CD4-positive, alpha-beta T cell treated with Interleukin-1 beta for 1 hour (primary cell): ENCODE data around the gene PDZD7.
A peak's percentile ranks its signal among the peaks of the same experiment; 100 is the strongest.

ENCODE experiments used
- DNase-seq, 2 donors: peaks; one replicate each; pipeline ENCODE4 v3.0.0-alpha.2; 2020 to 2022

The PDZD7 gene

DNA sequence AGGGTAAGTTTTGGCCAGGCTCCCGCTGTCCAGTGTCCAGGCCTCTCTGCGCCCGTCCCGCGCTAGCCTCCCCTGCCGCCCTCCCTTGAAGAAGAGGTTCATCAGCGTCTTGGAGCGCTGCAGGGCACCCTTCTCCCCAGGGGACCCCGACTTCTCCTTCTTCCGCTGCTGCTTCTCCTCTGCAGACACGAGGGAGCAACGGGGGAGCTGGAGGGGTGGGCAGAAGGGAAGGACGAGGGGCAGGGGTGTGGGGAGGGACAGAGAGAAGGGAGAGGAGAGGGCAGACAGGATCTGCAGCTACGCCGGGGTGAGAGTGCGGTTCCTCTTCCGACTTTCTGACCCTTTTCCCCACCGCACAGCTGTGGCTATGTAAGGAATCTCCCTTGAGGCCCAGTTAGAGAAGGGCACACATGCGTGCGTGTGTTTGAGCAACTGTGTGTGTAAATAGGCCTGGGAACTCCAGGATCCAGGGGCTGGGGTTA is 12.8 kb downstream of the PDZD7 start:
- DNase-seq: peak in 1 of 2 donors; percentile 38

DNA sequence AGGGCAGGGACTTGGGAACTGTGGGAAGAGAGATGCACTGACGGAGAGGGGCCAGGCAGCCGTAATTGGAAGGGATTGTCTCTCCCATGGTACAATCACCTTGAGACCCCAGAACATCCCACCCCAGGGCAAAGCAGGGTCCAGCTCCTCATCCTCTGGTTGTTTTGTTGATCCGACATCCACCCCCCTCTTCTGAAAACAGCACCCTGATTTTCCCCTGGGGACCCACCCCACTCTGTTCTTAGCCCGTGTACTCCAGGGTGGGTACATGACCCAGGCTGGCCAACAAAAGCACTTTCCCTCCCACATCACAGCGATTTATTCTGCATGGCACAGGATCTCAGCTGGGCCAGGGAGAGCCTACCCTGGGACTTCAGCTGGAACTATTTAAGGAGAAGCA is 14.1 kb downstream of the PDZD7 start:
- DNase-seq: no peak

DNA sequence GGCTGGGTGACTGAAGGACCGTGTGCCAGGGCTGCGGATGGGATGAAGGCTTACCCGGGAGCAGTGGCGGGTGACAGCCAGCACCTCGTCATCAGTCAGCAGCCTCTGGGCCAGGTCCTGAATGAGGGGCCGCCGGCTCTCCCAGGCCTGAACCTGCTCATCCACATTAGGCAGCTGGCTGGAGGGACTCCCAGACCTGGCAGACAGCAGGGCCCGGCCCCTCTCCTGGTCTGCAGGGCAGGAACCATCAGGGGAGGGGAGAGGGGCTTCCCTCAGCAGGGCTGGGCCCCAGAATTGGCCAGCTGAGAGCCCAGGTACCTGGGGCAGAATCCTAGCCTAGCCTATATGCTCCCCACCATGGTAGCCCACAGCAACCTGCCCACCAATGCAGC is 15.4 kb downstream of the PDZD7 start:
- no peak for DNase-seq

DNA sequence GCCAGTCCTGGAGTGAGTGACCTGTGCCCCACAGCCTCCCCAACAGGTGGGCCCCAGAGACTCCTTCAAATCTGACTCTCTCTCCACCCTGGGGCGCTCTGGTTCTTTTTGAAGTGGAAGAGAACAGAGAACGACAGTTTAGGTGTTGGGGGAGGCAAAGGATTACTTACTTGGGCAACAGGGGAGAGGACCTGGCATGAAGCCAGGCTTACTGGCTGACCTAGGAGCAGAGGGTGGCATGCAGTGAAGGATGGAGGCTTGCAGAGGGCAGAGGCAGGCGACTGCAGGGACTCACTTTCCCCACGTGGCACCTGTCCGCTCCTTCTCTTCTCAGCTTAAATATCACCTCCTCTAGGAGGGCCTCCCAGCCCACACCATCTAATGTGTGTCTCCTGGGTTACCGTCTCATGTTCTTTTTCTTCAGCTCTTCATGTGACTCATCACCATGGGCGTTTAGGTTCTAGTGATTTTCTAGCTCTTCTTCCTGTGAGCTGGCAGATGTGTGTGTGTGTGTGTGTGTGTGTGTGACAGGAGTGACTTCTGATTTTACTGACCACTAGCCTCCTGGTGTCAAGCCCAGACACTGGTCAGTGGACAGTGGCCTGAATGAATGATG is 15.9 kb downstream of the PDZD7 start:
- no peak for DNase-seq

DNA sequence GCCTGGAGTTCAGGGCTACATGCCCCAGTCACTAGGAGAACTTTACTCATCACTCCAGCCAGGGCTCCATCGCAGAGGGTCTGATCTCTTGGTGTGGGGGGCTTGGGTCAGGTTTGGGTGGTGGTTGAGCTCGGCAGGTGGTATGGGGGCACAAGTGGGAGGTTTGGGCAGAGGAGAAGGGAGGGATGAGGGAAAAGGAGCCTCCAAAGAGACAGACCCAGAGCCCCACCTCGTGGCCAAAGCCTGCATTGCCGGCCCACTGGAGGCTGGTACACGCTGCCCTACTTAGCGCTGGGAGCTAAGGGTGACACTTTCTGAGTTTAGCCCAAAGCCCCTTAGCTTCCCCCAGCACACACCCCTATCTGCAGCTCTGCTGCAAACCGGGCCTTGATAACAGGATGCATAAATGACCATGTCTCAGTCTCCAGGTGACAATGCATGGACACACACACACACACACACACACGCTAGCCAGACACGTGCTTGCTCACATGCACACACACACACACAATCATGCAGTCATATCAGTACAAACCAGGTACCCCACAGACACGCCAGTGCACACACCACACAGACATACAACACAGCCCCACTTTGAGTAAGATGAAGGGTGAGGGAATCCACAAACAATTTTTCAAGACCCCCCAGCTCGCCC is 16.6 kb downstream of the PDZD7 start:
- DNase-seq: peak; percentile 72 to 77

DNA sequence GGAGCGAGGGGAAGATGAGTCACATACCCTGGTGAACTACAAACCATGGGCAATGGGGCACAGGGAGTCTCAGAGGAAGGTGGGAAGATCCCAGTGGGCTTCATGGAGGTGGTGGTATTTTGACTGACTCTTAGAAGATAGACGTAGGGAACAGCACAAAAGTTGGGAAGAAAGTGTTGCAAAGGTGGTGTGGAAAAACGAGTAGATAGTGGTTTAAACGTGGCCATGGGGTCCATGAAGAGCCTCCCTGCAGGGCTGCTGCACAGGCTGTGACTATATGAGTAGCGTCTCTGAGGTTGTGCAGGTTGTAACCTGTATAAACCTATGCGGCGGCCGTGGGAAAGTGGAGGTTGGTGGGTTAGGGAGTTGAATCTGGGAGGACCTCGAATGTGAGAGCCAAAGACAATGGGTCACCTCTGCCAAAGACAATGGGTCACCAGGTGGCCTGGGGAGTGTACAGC is 17.5 kb downstream of the PDZD7 start:
- DNase-seq: no peak

DNA sequence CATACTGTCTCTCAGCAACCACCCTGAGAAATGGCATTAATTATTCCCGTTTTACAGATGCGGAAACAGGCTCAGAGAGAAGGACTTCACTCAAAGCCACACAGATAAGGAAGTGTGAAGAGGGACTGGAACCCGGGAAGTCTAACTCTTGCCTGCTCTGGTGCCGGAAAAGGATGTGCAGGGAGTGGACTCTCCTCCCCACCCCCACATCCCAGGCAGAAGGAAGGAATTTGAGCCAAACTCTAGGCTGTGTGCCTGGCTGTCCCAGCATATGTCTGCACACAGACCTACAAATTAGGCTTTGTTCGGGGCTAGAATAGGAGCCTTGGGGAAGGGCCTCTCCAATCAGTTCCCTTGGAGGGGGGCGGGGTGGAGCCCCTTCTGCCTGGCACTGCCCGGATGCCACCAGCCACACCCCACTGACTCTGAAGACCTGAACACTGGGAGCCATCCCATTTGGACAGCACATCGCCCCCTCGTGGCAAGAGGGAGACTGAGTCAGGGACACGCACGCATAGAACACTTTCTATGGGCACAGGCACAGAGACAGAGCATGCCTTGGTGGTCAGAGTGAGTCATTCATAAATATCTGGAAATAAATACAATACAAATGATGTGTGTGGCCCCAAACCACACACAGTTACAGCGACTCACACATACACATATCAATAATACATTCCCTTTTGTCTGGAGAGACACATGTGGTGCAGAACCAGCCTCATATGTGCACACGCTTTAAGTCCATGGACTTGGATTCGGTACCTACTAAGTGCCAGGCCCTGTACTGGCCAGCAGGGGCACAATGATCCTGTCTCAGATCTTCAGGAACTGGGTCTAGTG is 18.2 kb downstream of the PDZD7 start:
- DNase-seq: peak; percentile 81 to 83

DNA sequence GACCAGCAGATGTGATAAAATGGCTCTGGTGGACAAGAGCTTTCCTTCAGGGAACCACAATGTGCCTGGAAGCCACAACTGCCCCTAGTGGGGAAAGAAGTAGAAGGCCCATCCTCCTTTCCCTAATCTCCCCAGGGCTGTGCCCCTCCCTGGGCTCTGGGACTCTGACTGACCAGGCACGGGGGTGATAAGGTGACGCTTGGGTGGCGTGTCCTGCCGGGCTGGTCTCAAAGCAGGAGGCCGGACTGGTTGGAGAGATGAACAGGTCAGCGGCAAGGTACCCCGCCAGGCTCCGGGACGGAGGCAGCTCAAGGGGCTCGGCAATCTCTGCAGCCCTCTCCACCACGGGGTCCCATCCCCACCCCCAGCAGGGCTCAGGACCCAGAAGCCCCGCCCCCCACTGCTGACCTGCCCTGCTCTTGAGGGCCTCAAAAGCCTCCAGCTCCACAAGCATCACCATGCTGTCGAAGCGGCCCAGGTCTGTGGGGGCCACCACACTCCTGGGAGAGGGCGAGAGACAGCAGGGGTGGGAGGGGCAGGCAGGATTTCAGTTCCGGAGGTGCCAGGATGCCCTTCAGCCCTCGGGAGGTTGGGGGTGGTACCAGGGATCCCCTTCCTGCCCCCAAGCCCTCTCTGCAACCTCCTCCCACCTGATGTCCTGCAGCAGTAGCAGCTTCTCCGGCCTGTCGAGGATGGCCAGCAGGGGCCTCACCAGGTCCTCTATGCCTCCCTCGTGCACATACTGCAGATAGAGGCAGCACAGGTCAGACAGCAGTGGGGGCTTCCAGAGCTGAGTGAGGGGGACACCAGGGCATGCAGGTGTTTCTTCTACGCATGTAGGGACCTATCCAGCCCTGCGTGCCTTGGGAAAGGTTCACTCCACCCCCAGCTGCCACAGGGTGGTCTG is 19.2 kb downstream of the PDZD7 start:
- DNase-seq: no peak

DNA sequence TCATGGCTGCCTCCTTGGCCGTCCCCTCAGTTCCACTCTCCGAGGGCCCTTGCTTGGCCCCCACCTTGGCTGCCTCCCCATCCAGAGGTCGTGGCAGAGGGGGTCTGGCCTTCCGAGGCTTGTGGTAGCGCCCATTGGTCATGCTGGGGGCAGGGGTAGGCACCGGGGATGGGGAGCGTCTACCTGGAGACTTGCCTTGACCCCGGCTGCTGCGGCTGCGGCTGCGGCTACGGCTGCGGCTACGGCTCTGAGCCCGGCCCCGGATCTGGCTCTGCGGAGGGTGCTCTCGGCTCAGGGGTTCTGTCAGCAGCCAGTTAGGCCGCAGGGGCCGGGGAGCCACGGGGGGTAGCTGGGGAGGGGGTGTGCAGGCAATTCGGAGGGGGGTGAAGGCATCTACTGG is 20.6 kb downstream of the PDZD7 start:
- no peak for DNase-seq

DNA sequence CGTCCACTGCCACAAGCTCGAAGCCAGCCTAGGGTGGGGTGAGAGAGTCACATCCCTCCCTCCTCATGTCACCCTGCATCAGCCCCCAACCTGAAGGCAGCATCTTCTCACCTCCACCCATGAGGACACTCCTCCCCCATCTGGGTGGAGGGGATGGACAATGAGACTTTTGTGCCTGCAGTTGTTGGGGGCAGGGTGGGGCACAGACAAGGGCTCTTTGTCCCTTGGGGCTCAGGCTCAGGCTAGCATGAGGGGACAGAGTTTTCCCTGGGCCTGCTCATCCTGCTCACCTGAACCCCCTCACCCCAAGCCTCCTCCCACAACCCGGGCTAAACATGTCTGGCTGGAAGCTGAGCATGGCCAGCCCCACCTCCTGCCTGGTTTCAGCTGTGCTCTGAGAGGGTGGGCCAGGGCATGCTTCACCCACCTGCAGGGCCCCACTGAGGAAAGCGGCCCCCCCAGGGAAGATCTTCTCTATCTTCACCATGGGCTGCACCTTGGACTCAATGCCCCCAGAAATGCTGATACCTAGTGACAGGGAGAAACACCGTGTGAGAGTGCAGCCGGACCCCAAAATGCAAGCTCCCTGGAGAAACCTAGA is 22.0 kb downstream of the PDZD7 start:
- no peak for DNase-seq

DNA sequence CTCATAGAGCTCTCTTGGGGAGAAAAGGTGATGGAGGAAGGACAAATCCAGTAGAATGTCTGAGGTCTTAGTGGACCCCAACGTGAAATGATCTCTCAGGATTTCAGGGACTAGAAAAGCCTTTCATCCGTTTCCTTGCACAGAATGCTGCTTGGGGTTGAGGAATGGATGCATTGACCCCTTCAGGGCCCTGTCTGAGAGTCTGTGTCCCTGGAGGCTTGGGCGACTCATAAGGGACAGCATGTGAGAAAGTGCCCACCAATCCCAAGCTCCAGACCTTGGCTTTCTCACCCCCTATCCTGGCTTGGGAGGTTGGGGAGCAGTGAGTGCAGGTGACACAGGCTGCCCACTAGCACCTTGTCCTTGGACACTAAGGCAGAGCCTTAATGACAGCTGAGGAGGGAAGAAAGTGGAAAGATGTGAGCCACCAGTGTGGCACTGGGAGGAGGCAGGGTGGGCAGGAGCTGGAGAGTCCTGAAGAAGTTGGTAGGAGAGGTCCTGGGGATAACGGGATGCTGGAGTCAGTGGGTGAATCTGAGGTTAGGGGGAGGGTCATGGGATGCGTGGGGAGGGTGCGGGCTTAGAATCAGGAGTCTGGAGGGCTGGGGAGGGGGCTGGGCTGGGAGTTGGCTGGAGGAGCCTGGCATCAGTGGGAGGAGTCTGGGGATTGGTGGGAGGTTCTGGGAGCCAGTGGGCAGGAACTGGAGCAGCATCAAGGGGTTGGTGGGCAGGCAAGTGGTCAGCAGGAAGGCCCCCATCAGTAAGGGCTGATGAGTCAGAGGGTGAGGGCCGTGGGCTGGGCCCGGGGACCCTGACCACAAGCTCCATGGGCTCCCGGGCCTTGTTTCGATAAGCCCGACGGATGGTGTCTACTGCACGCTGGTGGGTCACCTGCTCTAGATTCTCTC is 22.8 kb downstream of the PDZD7 start:
- DNase-seq: no peak

DNA sequence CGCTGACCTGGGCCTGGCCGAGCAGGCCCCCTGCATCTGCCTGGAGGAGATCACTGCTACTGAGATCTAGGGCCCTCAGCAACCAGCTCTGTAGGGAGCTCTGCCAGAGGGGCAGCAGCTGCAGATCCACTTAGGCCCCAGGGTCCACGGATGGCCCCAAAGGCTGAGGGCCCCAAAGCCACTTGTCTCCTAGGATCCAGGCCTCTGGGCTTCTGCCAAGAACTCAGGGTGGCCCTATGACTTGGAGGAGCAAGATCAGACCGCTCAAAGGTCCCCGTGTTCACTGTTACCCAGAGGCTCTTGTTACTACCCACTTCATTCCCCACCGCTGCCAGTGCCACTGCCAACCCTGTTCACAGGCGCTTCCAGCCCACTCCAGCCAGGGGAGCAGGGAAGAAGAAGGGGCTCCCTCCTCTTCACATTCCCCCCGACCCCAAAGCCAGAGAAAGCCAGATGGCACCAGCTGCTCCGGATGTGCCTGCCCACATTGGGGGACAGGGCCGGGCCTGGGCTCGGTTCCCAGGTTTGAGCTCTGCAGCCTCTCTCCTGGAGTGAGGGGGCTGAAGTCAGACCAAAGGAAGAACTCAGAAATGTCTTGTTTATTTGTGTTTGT is 23.7 kb downstream of the PDZD7 start:
- no peak for DNase-seq

DNA sequence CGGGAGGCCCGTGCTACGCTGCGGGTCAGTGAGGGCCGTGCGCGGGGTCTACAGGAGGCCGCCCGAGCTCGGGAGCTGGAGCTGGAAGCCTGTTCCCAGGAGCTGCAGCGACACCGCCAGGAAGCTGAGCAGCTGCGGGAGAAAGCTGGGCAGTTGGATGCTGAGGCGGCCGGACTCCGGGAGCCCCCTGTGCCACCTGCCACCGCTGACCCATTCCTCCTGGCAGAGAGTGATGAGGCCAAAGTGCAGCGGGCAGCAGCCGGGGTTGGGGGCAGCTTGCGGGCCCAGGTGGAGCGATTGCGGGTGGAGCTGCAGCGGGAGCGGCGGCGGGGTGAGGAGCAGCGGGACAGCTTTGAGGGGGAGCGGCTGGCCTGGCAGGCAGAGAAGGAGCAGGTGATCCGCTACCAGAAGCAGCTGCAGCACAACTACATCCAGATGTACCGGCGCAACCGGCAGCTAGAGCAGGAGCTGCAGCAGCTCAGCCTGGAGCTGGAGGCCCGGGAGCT is 24.3 kb downstream of the PDZD7 start:
- DNase-seq: no peak

DNA sequence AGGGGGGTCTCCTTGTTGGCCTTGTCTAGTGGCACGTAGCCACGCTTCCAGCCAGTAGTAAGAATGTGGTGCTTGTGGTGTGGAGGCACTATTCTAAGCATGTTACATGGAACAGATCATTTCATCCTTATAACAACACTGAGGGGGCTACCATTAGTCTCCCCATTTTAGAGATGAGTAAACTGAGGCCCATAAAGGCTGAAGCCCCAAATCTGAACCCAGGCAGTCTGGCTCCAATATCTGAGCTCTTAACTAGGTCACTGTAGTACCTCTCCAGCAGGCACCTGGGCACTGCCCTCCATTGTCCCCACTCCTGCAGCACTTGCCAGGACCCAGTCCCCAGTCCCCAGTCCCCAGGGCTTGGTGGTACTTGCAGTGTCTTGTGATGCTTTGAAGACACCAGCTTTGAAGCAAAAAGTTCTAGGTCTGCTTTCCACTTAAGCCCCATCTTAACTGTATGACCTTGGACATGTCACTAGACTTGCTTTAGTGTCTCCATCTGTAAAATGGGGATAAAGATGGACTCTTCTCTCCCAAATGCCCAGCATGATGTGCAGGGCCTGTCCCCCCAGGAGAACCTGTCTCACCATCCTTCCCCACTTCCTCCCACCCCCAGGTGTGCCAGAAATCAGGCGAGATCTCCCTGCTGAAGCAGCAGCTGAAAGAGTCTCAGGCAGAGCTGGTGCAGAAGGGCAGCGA is 24.9 kb downstream of the PDZD7 start:
- DNase-seq: no peak

DNA sequence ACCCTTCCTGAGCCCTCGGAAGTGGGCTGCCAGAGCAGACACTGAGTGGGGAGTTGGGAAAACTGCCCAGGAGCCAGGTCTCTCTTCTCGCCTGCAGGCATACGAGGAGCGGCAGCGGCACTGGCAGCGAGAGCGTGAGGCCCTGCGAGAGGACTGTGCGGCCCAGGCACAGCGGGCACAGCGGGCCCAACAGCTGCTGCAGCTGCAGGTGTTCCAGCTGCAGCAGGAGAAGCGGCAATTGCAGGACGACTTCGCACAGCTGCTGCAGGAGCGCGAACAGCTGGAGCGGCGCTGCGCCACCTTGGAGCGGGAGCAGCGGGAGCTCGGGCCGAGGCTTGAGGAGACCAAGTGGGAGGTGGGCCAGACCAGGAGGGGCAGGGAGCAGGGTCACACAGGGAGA is 25.6 kb downstream of the PDZD7 start:
- DNase-seq: no peak

DNA sequence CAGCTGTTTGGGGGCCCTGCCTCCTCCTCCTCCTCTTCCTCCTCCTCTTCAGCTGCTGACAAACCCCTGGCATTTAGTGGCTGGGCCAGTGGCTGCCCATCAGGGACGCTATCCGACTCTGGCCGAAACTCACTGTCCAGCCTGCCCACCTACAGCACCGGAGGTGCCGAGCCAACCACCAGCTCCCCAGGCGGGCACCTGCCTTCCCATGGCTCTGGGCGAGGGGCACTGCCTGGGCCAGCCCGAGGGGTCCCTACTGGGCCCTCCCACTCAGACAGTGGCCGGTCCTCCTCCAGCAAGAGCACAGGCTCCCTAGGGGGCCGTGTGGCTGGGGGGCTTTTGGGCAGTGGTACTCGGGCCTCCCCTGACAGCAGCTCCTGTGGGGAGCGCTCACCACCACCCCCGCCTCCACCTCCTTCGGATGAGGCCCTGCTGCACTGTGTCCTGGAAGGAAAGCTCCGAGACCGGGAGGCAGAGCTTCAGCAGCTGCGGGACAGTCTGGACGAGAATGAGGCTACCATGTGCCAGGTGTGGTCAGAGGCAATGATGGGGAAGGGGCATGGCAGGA is 27.2 kb downstream of the PDZD7 start:
- DNase-seq: no peak

DNA sequence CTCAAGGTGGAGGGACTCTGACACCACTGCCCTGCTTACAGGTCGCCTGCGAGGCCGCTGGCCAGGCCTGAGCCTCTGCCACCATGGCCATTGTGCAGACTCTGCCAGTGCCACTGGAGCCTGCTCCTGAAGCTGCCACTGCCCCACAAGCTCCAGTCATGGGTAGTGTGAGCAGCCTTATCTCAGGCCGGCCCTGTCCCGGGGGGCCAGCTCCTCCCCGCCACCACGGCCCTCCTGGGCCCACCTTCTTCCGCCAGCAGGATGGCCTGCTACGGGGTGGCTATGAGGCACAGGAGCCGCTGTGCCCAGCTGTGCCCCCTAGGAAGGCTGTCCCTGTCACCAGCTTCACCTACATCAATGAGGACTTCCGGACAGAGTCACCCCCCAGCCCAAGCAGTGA is 28.5 kb downstream of the PDZD7 start:
- DNase-seq: no peak

DNA sequence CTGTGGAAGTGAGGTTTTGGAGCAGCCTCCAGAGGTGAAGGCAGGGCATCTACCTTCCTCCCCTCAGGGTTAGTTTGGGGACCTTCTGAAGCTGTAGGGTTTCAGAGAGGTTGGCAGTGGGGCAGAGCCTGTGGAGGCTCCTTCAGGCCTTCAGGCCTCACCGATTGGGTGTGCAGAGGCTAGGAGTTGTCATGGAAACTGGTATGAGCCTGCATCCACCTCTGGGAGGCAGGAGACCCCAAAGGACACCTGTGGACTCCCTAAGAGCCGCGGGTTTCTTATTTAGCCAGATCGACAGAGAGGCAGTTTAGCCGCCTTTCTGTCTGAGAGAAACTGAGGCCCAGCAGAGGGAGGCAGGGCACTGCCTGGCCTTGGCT is 29.3 kb downstream of the PDZD7 start:
- DNase-seq: no peak

DNA sequence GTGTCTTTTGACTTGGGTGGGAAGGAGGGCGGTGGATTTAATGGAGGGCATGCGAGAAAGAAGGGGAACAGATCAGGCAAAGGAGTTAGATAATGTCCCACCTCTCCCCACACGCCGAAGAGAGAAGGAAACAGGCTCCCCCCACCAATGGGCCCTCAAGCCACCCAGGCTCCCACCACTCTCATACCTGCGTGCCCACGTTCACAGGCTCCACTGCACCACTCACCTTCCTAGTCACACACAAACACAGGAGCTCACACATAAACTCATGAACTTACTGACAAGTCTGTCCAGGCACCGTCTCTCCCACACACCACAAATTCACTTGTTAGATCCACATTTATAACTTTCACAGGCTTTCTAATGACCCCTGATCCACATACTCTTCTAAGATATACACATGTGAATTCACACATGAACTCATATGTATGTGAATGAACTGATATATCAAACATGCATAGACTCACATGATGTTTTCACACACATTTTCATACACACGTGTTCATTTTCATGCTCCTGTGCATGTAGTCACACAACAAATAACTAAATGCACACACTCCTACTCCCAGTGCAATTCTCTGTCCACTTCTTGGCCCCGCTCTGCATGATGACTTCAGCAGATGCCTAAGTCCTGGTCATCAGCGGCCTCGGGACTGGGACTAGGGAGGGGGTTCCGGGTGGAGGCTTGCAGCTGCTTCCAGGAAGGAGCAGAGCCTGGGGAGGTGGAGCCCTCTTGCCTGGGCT is 29.8 kb downstream of the PDZD7 start:
- no peak for DNase-seq
